Lower leg skin (tissue), 3 donors: Measurements from ENCODE around the gene CLCN1.
"Not testable (repeated sequence)": the region's sequence is repeated elsewhere in the genome, so short reads cannot be mapped to it uniquely, and the experiment has no call there.

Experiments used
- CTCF ChIP-seq, 3 donors: fragments of 450-650 bp; IDR thresholded peaks; one replicate each; pipeline ENCODE4 v1.5.1; 2016; ENCODE audit warnings: antibody characterized with exemption in 3 of 3, mild to moderate bottlenecking in 3 of 3, moderate library complexity in 2 of 3
- POLR2A ChIP-seq, 2 donors: fragments of 450-650 bp; IDR thresholded peaks; one replicate each; pipeline ENCODE4 v1.6.1; 2016 to 2017; ENCODE audit warnings: antibody characterized with exemption in 2 of 2, mild to moderate bottlenecking in 1 of 2, moderate library complexity in 1 of 2

GRCh38 chr7:143289888-143290287 lies 26.0 kb upstream of the CLCN1 start:
- not testable (repeated sequence) for TF ChIP-seq CTCF, POLR2A (IDR thresholded peaks at IDR 0.05)
